ENCODE data around the gene BEST4.

GRCh38 chr1:44780583-44781121 is 7.3 kb downstream of the BEST4 start:
- TF ChIP-seq CTCF (IDR thresholded peaks at IDR 0.05) (no peak), POLR2A (IDR thresholded peaks at IDR 0.05) (no peak)
